GM06990 (cell line): ENCODE data around the gene KBTBD12.
"Not testable (repeated sequence)": the region's sequence is repeated elsewhere in the genome, so short reads cannot be mapped to it uniquely, and the experiment has no call there.

Experiments
- DNase-seq: peaks from one replicate; pipeline ENCODE4 v3.0.0-alpha.2; 2011; ENCODE audit not compliant: insufficient read length; ENCODE audit errors: extremely low read depth
- H3K27me3 ChIP-seq: replicated peaks from 2 replicates; pipeline ENCODE4 v1.6.0; 2011; ENCODE audit warnings: low read length; ENCODE audit not compliant: control insufficient read depth, insufficient read depth
- H3K36me3 ChIP-seq: 2 replicates; pipeline ENCODE4 v1.5.1; 2011; ENCODE audit warnings: low read length; ENCODE audit not compliant: control insufficient read depth, insufficient read depth
- H3K4me3 ChIP-seq: replicated peaks from 2 replicates; pipeline ENCODE4 v1.5.1; 2011; ENCODE audit warnings: low read depth, mild to moderate bottlenecking, control low read depth, low read length
- TF ChIP-seq, protein P1 (sequence below): IDR thresholded peaks from 2 replicates; pipeline ENCODE4 v1.5.1; 2011; ENCODE audit warnings: low read length, control low read depth, mild to moderate bottlenecking, inconsistent platforms; ENCODE audit not compliant: insufficient read depth, poor library complexity, severe bottlenecking

KBTBD12 gene

DNA sequence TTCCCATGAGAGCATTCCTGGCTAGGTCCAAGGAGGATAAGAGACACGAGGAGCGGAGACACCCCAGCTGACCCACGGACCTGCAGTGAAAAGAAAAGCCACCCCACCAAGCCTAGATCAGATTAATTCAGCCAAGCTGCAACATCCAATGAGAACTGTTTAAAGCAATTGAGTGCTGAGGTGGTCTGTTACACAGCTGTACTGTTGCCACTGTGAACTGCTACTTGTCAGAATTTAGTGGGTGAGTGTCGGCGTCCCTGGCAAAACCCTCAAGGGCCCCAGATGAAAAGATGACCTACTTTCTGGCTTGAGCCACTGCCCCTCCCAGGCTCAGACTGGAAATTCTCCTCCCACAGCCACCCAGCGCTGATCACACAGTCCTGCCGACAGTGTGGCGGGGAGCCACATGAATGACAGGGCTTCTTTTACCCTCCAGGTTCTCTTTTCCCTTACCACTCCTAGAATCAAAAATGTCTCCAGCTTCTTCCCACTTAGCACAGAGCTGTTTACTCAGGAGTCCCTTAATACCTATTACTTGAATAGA lies 26.4 kb upstream of the KBTBD12 start:
- Histone ChIP-seq H3K36me3 (no peaks in the 10 kb centered on the region), H3K27me3 (no peaks in the 10 kb centered on the region), H3K4me3 (no peak overlapping the region)
- TF ChIP-seq, protein P1, sequence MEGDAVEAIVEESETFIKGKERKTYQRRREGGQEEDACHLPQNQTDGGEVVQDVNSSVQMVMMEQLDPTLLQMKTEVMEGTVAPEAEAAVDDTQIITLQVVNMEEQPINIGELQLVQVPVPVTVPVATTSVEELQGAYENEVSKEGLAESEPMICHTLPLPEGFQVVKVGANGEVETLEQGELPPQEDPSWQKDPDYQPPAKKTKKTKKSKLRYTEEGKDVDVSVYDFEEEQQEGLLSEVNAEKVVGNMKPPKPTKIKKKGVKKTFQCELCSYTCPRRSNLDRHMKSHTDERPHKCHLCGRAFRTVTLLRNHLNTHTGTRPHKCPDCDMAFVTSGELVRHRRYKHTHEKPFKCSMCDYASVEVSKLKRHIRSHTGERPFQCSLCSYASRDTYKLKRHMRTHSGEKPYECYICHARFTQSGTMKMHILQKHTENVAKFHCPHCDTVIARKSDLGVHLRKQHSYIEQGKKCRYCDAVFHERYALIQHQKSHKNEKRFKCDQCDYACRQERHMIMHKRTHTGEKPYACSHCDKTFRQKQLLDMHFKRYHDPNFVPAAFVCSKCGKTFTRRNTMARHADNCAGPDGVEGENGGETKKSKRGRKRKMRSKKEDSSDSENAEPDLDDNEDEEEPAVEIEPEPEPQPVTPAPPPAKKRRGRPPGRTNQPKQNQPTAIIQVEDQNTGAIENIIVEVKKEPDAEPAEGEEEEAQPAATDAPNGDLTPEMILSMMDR: no peak
- DNase-seq: no peak

DNA sequence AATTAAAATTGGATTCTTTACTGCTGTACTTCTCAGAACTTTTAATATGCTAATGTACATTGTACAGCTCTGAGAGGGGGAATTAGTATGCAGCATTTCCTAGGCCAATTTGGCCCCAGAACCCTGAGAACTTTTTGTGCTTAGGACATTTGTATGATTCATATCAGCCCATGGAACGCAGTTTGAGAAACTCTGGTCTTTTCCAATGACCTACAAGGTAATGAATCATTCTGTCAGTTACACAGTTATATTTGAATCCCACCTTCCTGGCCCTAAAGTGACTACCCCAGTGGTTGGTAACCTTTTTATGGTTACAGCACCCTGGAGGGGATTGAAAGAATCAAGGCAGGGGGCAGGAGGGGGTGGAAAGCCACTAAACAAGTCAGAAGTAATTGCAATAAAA lies 25.6 kb upstream of the KBTBD12 start:
- DNase-seq: no peak
- H3K4me3 ChIP-seq: no peak overlapping the region
- no peaks in the 10 kb centered on the region for H3K36me3 ChIP-seq
- no peaks in the 10 kb centered on the region for H3K27me3 ChIP-seq
- TF ChIP-seq, protein P1: no peak

DNA sequence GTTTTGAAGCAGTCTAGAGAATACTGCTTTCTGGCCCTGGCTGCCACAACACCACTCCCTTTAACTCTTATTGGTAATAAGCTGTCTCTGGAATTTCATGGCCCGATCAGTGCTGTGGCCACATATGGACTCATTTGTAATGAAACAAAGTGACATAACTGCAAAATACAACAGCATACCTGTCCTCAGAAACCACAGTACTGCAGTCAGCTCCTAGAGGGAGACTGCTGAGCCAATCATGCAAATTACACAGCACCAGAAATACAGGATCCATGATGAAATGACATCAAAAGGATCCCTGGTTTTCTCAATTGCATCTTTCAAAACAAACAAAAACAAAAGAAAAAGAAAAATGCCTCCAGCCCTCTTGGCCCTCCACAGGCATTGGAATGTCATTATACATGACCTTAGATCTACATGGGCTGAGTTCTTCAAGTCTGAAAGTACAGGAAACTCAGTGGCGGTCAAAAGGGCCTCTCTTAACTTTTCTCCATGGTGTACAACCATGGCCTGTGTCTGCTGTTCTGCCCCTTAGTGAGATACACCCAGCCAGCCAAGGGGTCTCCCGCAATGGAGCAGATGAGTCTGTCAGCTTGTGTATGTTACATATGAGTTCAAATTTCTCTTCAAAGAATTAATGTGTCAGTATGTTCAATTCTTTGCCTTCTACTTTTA lies 24.9 kb upstream of the KBTBD12 start:
- Histone ChIP-seq H3K27me3 (no peaks in the 10 kb centered on the region), H3K36me3 (no peaks in the 10 kb centered on the region), H3K4me3 (no peak overlapping the region)
- DNase-seq: peak; percentile 26
- TF ChIP-seq, protein P1: no peak

DNA sequence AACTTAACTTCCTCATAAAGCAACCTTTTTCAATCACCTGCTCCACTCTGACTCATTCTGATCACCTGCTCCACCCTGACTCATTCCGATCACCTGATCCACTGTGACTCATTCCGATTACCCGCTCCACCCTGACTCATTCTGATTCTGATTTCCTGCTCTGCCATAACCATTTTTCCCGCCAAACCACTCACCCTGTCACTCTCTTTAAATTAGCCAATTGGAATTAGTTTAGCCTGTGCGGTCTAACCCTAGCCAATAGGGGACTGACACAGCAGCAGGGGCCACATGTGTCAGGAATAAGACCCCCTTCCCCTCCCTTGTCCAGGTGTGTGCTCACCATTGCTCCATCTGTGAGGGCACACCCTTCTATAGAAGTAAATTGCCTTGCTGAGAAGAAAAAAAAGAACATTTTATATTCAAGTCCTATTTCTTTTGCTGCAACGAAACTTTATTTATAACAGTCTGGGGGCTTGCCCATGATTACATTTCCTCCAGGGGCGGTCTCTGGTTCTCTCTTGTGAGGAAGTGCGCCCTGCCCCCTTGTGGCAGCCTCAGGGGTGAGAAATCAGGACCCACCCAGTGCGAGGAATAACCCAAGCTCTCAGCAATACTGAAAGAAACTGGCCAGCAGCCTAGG lies 24.3 kb upstream of the KBTBD12 start:
- not testable (repeated sequence) for H3K4me3 ChIP-seq, H3K36me3 ChIP-seq, DNase-seq, H3K27me3 ChIP-seq
- TF ChIP-seq, protein P1: peak; percentile 22

DNA sequence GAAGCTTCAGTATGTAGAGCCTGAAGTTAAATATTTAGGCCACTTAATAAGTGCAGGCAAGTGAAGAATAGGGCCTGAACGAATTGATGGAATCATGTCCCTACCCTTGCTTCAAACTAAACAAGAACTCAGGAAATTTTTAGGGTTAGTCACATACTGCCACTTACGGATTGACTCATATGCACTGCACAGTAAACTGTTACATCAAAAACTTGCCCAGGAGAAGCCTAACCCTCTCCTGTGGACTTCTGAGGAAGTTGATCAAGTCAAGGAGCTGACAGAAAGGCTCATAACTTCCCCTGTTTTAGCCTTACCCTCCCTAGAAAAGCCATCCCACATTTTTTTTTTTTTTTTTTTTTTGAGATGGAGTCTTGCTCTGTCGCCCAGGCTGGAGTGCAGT lies 20.6 kb upstream of the KBTBD12 start:
- Histone ChIP-seq H3K36me3 (no peaks in the 10 kb centered on the region), H3K27me3 (no peaks in the 10 kb centered on the region), H3K4me3 (no peak overlapping the region)
- TF ChIP-seq, protein P1: no peak
- no peak for DNase-seq
